ENCODE measurements around the gene PTMS.

PTMS gene

DNA sequence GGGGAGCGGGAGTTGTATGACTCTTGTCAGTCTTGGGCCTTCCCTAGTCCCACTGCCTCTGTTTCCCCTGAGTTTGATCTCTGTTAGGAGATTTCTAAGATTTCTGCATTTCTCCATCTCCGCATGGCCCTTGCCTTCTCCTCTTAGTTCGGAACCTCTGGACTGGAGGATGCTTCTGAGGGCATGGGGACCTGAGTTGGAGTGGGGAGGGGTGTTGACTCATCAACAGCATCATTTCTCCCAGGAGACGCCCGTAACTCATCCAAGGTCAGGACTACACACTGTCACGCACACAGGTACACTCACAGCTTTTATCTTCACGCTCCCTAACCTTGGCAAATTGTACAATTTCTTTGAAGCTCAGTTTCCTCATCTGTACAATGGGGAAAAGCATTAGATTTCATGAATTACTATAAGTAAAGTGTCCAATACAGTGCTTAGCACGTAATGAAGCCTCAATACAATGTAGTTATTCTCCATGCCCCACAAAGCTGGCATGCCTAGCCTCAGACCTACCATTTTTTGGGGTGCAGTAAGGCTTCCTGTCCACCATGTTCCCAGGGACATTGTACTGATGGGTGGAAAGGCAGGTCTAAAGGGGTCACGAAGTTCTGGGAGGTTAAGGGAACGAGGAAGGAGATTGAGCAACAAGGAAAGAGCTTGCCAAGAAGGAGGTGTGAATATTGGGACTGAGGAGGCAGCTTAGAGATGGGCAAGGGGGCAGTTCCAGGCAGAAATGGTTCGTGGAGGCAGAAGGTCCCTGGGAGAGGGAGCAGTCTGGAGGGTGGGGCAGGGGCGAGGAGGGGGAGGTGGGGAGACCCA is 5.6 kb downstream of the PTMS start:
- no peaks in the 10 kb centered on the region for H3K9me3 ChIP-seq (ENCODE audit: control insufficient read depth, low read length)
- WGBS, 2 experiments, result 81 to 84% methylated on average over 12 of the region's 12 CpGs
- no peak overlapping the region for H3K4me3 ChIP-seq (ENCODE audit: insufficient read depth, low read depth, low read length)
- H3K27ac ChIP-seq (ENCODE audit: insufficient read depth, low read depth, low read length, poor library complexity, severe bottlenecking), result no peak overlapping the region
- peaks cover 37% of the 10 kb centered on the region for H3K36me3 ChIP-seq (ENCODE audit: control insufficient read depth, insufficient read depth, low read length)
- peaks cover 32% of the 10 kb centered on the region for H3K4me1 ChIP-seq (ENCODE audit: control insufficient read depth, insufficient read depth, low read length)
- H3K27me3 ChIP-seq (ENCODE audit: control insufficient read depth, insufficient read depth, low read length, poor library complexity, severe bottlenecking), result peaks cover 21% of the 10 kb centered on the region

DNA sequence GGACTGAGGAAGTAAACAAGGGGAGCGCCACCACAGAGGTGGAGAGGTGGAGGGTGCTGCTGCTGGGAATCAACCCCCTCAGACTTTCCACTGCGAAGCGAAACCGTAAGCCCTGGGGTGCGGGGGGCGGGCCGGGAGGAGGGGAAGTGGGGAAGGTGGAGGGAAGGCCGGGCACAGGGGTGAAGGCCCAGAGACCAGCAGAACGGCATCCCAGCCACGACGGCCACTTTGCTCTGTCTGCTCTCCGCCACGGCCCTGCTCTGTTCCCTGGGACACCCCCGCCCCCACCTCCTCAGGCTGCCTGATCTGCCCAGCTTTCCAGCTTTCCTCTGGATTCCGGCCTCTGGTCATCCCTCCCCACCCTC is 6.2 kb downstream of the PTMS start, which contains the start of gene LAG3:
LAG3 (plus strand) TSS at position 190 of the 365 bp plus-strand sequence. CDS start 333 bp downstream, outside the sequence.
- peaks cover 22% of the 10 kb centered on the region for H3K27me3 ChIP-seq (ENCODE audit: control insufficient read depth, insufficient read depth, low read length, poor library complexity, severe bottlenecking)
- peaks cover 37% of the 10 kb centered on the region for H3K36me3 ChIP-seq (ENCODE audit: control insufficient read depth, insufficient read depth, low read length)
- no peak within 1 kb of the TSS for H3K27ac ChIP-seq (ENCODE audit: insufficient read depth, low read depth, low read length, poor library complexity, severe bottlenecking)
- H3K4me1 ChIP-seq (ENCODE audit: control insufficient read depth, insufficient read depth, low read length), result peaks cover 32% of the 10 kb centered on the region
- WGBS, 2 experiments, result 42 to 46% methylated on average over 15 of the region's 15 CpGs
- peak within 1 kb of the TSS; percentile 14 for H3K4me3 ChIP-seq (ENCODE audit: insufficient read depth, low read depth, low read length)
- no peaks in the 10 kb centered on the region for H3K9me3 ChIP-seq (ENCODE audit: control insufficient read depth, low read length)

DNA sequence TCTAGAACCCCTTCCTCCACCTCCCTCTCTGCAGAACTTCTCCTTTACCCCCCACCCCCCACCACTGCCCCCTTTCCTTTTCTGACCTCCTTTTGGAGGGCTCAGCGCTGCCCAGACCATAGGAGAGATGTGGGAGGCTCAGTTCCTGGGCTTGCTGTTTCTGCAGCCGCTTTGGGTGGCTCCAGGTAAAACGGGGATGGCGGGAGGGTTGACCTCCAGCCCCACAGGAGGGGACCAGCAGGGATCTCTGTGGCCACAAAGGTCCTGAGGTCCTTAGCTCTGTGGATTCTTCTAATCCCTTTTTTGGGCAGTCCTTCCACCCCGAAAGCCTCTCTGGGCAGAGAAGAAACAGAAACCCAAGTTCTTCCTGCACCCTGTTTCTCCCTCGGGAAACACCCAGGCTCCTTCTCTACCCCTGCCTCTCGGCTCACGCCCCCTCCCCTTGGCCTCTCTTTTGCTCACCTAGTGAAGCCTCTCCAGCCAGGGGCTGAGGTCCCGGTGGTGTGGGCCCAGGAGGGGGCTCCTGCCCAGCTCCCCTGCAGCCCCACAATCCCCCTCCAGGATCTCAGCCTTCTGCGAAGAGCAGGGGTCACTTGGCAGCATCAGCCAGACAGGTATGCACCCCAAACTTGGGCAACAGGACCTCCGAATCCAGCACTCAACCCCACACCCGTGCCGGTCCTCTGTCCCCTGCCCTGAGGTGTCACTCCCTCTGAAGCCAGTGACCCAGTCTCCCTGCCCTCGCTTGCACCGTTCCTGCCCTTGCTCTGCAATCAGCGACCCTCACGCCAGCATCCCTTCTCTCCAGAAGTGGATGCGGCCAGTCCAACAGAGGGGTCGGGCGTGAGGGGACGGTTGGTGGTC is 6.8 kb downstream of the PTMS start:
- Histone ChIP-seq H3K4me1 (ENCODE audit: control insufficient read depth, insufficient read depth, low read length) (peaks cover 37% of the 10 kb centered on the region), H3K27ac (ENCODE audit: insufficient read depth, low read depth, low read length, poor library complexity, severe bottlenecking) (no peak overlapping the region), H3K36me3 (ENCODE audit: control insufficient read depth, insufficient read depth, low read length) (peaks cover 37% of the 10 kb centered on the region), H3K27me3 (ENCODE audit: control insufficient read depth, insufficient read depth, low read length, poor library complexity, severe bottlenecking) (peaks cover 28% of the 10 kb centered on the region), H3K4me3 (ENCODE audit: insufficient read depth, low read depth, low read length) (peak overlapping the region; percentile 14), H3K9me3 (ENCODE audit: control insufficient read depth, low read length) (no peaks in the 10 kb centered on the region)
- WGBS, 2 experiments, result 36 to 39% methylated on average over 21 of the region's 21 CpGs

DNA sequence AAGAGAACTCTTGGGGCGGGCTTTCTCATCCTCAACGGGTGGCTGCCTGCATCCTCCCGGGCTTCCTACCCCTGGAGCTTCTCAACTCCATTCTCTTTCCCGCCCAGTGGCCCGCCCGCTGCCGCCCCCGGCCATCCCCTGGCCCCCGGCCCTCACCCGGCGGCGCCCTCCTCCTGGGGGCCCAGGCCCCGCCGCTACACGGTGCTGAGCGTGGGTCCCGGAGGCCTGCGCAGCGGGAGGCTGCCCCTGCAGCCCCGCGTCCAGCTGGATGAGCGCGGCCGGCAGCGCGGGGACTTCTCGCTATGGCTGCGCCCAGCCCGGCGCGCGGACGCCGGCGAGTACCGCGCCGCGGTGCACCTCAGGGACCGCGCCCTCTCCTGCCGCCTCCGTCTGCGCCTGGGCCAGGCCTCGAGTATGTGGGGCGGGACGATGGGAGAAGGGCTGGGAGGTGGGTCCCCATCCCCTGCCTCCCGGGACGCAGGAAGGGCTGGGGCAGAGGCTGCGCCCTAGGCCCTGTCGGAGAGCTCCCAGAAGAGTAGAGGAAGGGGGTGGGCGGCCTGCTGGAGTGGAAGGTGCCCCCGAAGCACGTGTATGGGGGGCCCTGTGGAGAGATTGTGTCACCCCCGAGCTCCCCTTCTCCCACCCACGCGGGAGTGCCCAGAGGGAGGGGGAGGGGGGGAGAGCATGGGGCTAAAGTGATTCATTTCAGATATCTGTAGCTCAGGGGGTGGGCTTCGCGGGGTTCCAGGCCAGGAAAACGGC is 7.6 kb downstream of the PTMS start:
- Histone ChIP-seq H3K4me3 (ENCODE audit: insufficient read depth, low read depth, low read length) (peak overlapping the region; percentile 14), H3K36me3 (ENCODE audit: control insufficient read depth, insufficient read depth, low read length) (peaks cover 37% of the 10 kb centered on the region), H3K27ac (ENCODE audit: insufficient read depth, low read depth, low read length, poor library complexity, severe bottlenecking) (no peak overlapping the region), H3K4me1 (ENCODE audit: control insufficient read depth, insufficient read depth, low read length) (peaks cover 43% of the 10 kb centered on the region), H3K27me3 (ENCODE audit: control insufficient read depth, insufficient read depth, low read length, poor library complexity, severe bottlenecking) (peaks cover 28% of the 10 kb centered on the region), H3K9me3 (ENCODE audit: control insufficient read depth, low read length) (no peaks in the 10 kb centered on the region)
- WGBS, 2 experiments, result 14 to 15% methylated on average over 60 of the region's 60 CpGs

DNA sequence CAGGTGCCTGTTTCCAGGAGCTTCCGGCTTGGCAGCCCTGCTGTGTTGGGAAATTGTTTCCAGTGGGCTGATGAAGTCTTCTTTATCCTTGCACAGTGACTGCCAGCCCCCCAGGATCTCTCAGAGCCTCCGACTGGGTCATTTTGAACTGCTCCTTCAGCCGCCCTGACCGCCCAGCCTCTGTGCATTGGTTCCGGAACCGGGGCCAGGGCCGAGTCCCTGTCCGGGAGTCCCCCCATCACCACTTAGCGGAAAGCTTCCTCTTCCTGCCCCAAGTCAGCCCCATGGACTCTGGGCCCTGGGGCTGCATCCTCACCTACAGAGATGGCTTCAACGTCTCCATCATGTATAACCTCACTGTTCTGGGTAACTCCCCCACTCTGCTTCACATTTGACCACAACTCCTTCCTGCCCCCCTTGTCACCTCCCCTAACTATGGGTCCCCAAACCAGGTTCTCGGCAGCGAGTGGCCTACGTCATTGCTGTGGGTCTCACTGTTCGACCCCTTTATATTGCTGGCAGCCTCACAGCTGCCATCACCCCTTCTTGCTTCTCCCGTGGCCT is 8.4 kb downstream of the PTMS start:
- Histone ChIP-seq H3K27me3 (ENCODE audit: control insufficient read depth, insufficient read depth, low read length, poor library complexity, severe bottlenecking) (peaks cover 28% of the 10 kb centered on the region), H3K9me3 (ENCODE audit: control insufficient read depth, low read length) (no peaks in the 10 kb centered on the region), H3K36me3 (ENCODE audit: control insufficient read depth, insufficient read depth, low read length) (peaks cover 34% of the 10 kb centered on the region), H3K4me1 (ENCODE audit: control insufficient read depth, insufficient read depth, low read length) (peaks cover 43% of the 10 kb centered on the region), H3K4me3 (ENCODE audit: insufficient read depth, low read depth, low read length) (no peak overlapping the region), H3K27ac (ENCODE audit: insufficient read depth, low read depth, low read length, poor library complexity, severe bottlenecking) (no peak overlapping the region)
- 92% methylated on average over 15 of the region's 15 CpGs for WGBS, 2 experiments

DNA sequence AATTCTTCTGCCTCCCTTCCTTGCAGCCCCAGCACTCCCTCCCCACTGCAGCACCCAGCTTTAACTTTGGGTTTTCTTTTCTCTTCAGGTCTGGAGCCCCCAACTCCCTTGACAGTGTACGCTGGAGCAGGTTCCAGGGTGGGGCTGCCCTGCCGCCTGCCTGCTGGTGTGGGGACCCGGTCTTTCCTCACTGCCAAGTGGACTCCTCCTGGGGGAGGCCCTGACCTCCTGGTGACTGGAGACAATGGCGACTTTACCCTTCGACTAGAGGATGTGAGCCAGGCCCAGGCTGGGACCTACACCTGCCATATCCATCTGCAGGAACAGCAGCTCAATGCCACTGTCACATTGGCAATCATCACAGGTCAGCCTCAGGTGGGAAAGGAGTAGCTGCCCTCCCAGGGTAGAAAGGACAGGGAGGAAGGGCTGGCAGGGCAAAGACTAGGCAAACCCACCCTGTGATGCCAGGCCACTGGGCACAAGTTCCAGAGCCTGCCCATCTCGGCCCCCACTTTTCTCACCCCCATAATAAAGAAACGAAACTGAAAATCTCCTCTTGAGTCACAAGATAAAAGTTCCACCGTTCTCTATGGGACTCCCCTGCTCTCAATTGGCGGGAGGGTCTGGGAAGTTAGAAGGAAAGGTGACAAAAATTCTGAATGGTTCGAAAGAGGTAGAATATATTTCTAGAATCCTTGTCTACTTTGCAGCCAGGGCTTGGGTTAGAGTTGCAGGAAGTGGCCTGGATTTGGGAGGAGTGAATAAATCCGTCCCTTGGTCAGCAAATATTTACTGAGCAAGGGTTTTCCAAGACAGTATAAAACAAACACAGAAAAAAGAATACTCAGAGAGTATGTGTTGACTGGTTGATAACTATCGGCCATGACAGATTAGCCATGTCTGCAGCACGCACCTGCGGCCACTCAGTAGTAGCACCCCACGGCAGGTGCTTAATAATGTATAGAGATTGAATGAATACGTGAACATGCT is 9.3 kb downstream of the PTMS start:
- H3K36me3 ChIP-seq (ENCODE audit: control insufficient read depth, insufficient read depth, low read length), result peaks cover 25% of the 10 kb centered on the region
- H3K27ac ChIP-seq (ENCODE audit: insufficient read depth, low read depth, low read length, poor library complexity, severe bottlenecking), result no peak overlapping the region
- peaks cover 28% of the 10 kb centered on the region for H3K27me3 ChIP-seq (ENCODE audit: control insufficient read depth, insufficient read depth, low read length, poor library complexity, severe bottlenecking)
- H3K4me3 ChIP-seq (ENCODE audit: insufficient read depth, low read depth, low read length), result no peak overlapping the region
- peaks cover 39% of the 10 kb centered on the region for H3K4me1 ChIP-seq (ENCODE audit: control insufficient read depth, insufficient read depth, low read length)
- WGBS, 2 experiments, result 86 to 90% methylated on average over 16 of the region's 16 CpGs
- H3K9me3 ChIP-seq (ENCODE audit: control insufficient read depth, low read length), result no peaks in the 10 kb centered on the region

DNA sequence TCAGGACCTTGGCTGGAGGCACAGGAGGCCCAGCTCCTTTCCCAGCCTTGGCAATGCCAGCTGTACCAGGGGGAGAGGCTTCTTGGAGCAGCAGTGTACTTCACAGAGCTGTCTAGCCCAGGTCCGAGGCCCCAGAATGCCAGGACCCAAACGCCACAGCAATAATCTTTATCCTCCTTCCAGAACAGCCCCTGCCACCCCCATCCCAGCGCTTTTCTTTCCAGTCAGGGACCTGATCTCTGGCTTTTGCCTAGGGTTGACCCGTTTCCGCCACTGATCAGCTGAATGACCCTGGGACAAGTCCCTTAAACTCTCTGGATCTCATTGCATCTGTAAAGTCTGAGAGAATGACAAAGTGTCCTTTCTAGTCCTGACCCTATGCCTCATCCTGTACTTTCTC is 11.2 kb downstream of the PTMS start:
- H3K27me3 ChIP-seq (ENCODE audit: control insufficient read depth, insufficient read depth, low read length, poor library complexity, severe bottlenecking), result peaks cover 28% of the 10 kb centered on the region
- peaks cover 38% of the 10 kb centered on the region for H3K4me1 ChIP-seq (ENCODE audit: control insufficient read depth, insufficient read depth, low read length)
- peaks cover 14% of the 10 kb centered on the region for H3K36me3 ChIP-seq (ENCODE audit: control insufficient read depth, insufficient read depth, low read length)
- H3K4me3 ChIP-seq (ENCODE audit: insufficient read depth, low read depth, low read length), result no peak overlapping the region
- 88 to 89% methylated on average over 5 of the region's 5 CpGs for WGBS, 2 experiments
- no peak overlapping the region for H3K27ac ChIP-seq (ENCODE audit: insufficient read depth, low read depth, low read length, poor library complexity, severe bottlenecking)
- no peaks in the 10 kb centered on the region for H3K9me3 ChIP-seq (ENCODE audit: control insufficient read depth, low read length)

DNA sequence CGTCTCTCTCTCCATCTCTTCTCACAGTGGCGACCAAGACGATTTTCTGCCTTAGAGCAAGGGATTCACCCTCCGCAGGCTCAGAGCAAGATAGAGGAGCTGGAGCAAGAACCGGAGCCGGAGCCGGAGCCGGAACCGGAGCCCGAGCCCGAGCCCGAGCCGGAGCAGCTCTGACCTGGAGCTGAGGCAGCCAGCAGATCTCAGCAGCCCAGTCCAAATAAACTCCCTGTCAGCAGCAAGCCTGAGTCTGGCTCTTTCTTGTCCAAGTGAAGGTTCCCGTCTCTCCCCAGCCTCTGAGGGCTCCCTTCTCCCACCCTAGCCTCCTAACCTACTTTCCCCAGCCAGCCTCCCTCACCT is 12.0 kb downstream of the PTMS start:
- peak overlapping the region; percentile 3 for H3K4me3 ChIP-seq (ENCODE audit: insufficient read depth, low read depth, low read length)
- H3K9me3 ChIP-seq (ENCODE audit: control insufficient read depth, low read length), result no peaks in the 10 kb centered on the region
- H3K4me1 ChIP-seq (ENCODE audit: control insufficient read depth, insufficient read depth, low read length), result peaks cover 38% of the 10 kb centered on the region
- no peak overlapping the region for H3K27ac ChIP-seq (ENCODE audit: insufficient read depth, low read depth, low read length, poor library complexity, severe bottlenecking)
- H3K36me3 ChIP-seq (ENCODE audit: control insufficient read depth, insufficient read depth, low read length), result peaks cover 14% of the 10 kb centered on the region
- WGBS, 2 experiments, result 21 to 22% methylated on average over 14 of the region's 14 CpGs
- peaks cover 21% of the 10 kb centered on the region for H3K27me3 ChIP-seq (ENCODE audit: control insufficient read depth, insufficient read depth, low read length, poor library complexity, severe bottlenecking)

Measured in ectodermal cell (in vitro differentiated cells).